GM21576 (cell line): Measurements from ENCODE around the gene PAX2.

Experiments
- ATAC-seq: cut with Tn5 transposase; IDR thresholded peaks from one replicate; pipeline ENCODE4 v1.9.1; 2021; ENCODE audit warnings: mild to moderate bottlenecking, moderate library complexity; ENCODE audit not compliant: unreplicated experiment

Gene PAX2

DNA sequence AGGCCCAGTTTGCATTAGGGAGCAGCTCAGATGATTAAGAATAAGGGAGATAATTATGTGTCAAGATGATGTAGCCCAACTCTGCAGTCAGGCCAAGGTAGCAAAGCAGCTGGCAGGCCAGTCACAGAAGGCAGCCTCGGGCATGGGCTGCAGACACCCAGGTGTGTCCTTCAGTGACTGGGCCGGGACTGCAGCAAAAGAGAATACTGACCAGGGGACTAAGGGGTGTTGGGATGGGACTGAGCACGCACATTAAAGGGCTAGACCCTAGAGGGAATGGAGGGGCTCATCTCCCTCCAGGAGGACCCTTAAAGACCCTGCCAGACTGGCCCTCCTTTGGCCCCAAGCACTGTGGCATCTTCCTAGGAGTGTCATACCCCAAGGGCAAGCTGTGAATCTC, 38.7 kb downstream of the PAX2 start:
- ATAC-seq: no peak

DNA sequence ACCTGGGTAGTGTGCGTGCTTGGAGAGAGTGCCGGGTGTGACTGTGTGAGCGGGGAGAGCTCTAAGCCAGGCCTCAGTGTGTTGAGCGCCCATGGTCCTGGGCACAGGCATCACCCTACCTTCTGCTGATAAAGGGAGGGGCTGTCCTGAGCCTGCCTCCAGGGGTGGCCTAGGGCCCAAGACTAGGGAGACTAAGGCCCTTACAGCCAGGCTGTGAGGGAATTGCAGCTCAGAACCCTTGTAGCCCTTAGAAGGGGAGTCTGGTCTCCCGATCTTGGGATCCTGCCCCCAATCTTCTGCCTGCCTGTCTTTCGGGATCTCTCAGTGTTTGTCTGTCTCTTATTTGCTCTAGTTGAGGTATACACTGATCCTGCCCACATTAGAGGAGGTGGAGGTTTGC, 41.2 kb downstream of the PAX2 start:
- no peak for ATAC-seq

DNA sequence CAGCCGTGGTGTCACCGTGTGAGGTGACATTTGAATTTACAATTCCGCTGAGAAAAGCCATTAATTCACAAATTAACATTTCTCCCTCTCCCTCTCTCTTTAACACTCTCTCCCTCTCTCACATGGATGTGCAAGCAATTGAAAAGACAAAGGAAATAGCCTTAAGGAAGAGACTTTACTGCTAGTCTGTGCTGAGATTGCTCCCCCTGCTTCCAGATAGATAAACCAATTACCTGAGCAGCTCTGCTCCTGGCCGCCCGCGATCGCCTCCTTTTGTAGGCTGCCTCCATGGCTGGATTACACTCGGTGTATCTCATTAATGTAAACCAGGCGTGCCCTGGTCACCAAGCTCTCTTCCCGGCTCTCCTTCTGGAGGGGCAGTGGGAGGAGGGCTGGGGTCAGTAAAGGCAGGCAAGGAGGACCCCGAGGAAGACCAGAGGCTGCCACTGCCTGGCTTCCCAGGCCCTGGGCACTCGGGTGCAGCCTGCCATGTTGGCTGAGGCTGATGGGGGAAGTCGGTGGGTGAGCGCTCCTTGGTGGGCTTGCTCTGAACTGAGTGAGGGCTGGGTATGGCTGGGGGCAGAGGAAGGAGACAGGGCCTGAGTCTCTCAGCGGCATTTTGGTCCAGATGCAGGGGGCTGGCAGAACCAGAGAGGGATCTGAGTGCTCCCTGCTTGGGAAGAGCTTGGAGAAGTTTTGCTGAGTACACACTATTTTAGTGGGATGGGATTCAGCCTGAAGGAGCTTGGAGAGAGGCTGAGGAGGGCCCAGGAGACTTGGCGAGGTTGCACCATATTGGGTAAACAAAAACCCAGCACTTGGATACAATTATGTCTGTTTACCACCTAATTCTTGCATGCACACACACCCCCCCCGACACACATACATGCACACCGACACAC, 42.9 kb downstream of the PAX2 start:
- no peak for ATAC-seq

DNA sequence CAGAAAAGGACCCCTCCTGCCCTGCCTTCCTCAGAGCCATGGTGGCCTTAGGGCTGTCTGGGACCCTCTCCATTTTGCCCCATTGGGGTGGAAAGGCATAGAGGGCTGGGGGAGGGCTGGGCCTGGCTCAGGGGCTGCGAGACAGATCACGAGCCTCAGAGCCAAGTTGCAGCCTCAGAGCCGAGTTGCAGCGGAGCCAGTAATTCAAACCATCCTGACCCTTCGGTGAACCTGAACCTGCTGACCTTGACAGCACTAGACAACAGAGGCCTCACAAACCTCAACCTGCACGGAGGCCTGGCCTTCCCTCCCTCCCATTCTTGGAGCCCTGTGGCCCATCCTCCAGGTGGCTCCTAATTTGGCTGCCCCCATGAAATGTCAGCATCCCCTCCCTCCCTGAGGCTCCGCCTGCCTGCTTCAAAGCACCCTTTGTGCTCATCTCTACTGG, 45.4 kb downstream of the PAX2 start:
- ATAC-seq: no peak

DNA sequence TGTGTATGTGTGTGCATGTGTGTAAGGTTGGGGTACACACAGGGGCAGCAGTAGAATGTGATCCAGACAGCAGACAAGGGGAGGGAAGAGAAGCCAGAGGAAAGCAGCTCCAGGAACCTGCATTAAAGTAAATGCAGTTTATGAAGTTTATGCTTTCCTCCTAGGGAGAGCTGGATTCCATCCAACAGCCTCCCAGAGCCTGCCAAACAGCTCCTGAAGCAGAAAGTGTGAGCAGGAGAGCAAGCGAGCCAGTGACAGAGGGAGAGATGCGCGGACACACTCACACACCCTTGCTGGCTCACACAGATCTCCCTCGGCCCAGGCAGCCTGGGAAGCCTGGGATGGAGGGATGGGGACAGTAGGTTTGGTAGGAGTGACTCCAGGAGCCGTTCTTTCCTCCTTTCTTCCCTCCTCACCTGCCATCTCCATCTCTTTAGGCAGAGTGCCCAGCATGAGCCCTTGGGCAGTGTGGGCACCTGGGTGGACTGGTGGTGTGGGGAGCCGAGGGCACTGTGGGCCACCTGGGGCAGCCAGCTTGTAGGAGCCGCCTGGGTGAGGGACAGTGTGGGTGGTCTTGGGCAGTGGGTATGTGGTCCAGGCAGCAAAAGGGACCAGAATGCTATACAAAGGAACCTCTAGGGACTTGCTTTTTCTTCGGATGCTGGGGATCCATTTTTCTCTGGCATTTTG, 46.1 kb downstream of the PAX2 start:
- no peak for ATAC-seq

DNA sequence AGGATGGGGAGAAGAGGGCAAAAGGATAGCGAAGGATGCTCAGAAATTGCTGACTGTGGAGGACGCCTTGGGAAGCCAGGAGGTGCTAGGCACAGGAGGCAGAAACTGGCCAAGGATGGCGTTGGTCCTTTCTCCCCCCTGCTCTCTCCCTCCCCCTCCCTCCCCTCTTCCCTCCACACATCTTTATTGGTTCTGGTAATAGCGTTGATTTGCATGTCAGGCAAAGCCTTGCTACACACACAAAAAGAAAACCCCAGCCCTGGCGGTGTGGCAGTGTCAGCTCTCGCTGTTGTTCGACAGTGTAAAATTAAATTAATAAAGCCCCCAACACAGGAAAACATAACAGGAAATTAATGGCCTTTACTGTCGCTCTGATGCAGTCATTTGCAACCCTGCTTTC, 47.2 kb downstream of the PAX2 start:
- ATAC-seq: no peak

DNA sequence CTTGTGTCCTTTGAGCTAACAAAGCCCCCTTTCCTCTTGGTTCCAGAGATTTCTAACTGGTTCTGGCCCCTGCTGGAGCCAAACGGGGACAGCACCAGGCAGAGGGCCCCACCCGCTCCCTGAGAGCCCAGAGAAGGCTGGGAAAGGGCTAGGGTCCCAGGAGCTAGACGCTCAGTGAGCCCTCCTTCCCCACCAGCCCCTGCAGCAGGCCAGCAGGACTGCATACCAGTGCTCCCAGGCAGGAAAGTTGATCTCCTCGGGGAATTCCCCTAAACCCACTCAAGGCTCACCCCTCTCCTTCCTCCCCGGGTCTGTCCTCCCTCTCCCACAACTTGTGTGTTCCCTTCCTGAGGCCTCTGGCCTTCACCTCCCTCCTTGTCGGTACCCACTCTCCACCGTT, 47.7 kb downstream of the PAX2 start:
- ATAC-seq: no peak

DNA sequence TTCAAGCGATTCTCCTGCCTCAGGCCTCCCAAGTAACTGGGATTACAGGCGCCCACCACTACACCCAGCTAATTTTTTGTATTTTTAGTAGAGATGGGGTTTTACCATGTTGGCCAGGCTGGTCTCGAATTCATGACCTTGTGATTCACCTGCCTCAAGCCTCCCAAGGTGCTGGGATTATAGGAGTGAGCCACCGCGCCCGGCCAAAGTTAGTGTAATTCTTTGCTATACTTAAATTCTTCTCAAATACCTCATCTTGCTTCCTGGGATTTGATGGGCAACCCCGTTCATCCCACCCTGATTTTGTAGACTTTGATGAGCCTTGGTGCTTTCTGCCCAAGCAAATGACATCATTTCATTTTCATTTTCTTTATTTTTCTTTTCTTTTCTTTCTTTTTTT, 54.5 kb downstream of the PAX2 start:
- ATAC-seq: no peak

DNA sequence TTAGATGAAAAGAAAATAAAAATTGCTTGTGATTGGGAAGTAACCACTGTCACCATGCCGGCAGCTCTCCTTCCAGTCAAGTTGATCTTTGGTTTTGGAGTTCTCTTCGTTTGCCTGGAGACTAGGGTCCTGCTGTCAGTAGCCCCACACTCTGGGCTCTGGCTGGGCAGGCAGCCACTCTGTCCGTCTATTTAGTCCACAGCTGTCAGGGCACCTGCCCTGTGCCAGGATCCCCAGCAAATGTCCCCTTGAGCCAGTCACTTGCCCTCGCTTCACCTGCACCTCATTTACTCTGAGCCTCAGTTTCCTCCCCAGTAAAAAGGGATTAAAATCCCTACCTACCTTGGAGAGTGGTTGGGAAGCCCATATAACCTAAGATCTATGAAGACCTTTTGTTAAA, 55.5 kb downstream of the PAX2 start:
- ATAC-seq: no peak

DNA sequence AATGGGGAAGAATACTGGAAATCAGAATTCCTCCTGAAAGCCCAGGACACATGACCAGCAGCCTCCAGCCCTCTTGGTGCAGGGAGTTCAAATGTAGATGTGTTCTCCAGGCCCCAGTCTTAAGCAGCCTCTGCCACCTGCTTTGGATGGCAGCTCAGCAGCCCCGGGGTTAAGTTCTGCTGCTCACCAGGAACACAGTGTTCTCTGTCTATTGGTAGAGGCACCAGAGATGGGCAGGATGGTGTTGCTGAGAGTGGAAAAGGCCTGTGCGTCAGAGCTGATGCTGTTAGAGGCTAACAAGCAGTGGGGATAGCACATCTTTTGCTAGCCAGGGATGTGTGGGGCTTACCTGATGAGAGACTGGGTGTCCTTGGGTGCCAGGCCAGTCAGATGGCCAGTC, 56.8 kb downstream of the PAX2 start:
- no peak for ATAC-seq

DNA sequence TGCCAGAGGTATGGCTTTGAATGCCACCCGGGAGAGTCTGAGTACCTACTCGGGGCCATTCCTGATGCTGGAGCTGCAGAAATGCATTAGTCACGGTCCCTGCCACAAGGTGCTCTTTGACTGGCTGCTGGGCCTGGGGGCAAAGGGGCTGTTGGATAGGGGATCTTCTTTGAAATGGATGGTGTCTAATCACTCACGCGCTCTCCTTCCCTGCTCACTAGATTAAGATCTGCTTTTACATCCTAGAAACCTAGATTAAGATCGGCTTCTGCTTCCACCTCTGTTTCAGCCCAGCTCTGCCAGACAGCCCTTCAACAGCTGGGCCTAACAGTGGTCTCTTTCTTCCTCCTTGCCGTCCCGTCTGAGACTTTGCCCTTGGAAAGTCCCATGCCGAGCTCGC, 57.2 kb downstream of the PAX2 start:
- ATAC-seq: no peak

DNA sequence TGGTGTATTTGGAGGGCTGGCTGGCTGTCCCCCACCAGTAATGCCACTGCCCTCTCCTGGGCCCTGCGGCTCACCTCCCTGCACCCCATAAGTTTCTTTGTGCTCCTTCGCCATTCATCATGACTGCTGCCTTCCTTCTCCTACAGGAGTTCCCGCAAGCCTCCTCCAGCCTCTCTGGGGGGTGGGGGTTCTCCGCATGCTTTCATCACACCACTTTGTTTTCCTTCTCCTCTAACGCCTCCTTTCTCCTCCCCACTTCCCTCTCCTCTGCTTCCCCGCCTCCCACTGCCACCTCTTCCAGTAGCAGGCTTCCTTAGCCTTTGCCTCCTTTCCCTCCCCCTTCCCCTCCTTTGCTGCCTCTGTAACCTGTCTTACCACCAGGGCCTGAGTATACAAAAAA, 58.1 kb downstream of the PAX2 start:
- ATAC-seq: no peak

DNA sequence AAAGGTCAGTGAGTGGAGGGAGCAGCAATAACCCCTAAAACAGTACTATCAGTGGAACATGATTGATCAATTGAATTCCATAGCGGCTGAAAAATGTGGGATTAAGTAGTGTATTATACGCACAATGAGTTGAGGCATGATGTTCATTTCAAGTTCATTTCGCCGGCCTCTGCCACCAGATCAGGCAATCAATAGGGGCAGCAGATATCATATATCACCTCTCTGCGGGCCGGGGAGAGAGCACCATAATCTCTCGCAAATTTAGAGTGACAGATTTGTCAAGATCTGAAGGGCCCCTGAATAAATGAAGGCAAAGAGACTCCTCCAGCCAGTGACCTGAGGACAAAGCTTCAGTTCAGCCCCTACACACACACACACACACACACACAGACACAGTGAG, 58.5 kb downstream of the PAX2 start:
- ATAC-seq: no peak

DNA sequence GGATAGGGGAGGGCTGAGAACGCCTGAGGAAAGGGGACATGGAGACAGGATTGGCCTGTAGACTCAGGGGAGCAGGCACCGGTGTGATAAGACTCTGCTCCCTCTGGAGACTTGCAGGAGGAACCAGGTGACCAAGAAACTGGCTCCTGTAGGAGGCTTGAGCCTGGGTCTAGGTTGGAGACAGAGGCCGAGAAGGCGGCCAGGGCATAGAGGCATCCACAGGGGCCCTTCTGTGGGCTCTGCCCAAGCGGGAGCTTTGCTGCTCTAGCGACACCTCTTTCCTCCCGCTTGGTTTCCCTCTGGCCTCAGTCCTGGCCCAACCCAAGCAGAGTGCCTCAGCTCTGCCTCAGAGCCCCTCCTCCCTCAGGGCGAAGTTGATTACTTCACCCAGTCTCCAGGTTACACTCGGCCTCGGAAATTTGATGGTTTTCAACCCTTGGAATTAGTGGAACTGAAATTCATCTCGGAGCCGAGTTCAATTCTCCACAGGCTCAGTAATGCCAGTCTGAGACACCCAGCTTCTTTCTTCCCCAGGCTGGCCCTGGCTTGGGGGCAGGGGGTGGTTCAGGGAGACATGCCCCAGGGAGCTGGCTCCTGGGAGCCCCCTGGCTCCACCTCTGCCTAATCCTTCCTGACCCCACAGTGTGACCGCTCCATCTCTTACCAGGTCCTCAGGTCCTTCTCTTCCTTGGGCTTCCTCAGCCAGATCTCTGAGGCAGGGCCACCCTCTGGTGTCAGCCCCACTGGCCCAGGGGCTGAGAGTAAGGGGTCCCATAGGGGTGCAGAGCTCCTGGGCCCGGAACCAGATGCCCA, 60.4 kb downstream of the PAX2 start:
- no peak for ATAC-seq

DNA sequence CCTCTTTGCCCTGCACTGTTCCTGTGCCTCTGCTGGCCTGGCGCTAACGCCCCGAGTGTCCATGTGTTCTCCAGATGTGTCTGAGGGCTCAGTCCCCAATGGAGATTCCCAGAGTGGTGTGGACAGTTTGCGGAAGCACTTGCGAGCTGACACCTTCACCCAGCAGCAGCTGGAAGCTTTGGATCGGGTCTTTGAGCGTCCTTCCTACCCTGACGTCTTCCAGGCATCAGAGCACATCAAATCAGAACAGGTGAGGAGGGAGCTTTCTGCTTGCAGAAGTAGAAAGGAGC, 60.9 kb downstream of the PAX2 start:
- no peak for ATAC-seq

DNA sequence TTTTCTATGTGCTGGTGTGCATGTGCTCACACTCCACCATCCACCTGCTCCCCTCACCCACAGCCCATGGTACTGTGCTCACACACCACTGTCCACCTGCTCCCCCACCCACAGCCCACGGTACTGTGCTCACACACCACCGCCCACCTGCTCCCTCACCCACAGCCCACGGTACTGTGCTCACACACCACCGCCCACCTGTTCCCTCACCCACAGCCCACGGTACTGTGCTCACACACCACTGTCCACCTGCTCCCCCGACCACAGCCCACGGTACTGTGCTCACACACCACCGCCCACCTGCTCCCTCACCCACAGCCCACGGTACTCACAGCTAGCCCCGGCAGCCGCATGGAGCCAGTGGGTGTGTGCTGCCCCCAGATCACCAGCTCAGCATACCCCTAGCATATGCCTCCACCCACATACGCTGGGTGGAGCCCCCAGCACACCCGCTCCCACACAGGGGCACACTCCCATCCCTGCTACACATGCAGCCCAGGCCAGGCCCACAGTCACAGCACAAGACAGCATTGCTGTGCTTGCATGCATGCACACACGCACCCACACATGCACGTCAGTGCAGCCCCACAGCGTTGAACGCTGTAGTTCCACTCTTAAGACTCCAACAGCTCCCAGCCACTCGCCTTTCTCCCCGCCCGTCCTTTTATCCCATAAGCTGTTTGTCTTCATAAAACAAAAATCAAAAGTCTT, 62.0 kb downstream of the PAX2 start:
- no peak for ATAC-seq

DNA sequence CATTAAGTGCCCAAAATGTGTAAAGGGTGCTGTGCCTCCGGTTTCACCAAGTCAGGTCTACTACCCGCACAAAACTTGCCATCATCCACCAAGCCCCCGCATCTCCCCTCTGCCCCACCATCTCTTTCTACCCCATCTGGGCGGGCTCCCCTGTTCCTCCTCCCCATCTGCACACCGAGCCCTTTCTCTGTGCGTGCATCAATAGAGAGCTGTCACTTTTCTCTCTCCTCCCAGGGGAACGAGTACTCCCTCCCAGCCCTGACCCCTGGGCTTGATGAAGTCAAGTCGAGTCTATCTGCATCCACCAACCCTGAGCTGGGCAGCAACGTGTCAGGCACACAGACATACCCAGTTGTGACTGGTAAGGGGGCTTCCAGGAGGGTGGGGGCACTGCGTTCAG, 63.5 kb downstream of the PAX2 start:
- ATAC-seq: no peak

DNA sequence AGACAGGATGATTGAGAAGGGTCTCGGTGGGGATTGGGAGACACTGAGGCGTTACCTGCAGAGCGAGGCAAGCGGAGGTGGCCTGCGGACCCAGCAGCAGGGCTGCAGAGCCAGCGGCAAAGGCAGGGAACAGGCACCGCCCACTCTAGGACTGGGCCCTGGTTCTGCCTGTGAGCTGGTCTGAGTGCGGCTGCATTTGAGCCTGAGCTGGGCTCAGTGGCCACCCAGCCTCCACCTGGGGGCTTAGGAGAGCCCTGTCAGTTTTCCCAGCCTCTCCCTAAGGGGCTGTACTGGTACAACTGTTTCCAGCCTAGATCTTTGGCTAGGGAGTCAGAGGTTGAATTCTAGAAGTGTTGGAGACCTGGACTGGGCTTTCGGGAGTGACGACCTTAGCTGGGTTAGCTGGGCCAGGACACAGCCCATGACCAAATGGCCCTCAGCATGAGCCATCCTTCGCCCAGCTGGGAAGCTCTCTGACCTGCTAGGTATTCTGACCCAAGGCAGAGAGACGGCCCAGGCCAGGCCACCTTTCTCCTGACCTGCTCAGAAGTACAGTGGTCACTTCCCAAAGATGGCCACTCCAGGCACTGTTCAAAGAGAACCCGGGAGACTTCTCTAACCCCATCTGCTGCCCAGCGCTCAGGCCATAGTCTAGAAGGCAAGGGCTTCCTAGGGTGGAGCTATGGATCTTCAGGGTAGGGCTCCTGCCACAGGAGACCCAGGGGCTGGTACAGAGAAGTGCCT, 64.9 kb downstream of the PAX2 start:
- no peak for ATAC-seq

DNA sequence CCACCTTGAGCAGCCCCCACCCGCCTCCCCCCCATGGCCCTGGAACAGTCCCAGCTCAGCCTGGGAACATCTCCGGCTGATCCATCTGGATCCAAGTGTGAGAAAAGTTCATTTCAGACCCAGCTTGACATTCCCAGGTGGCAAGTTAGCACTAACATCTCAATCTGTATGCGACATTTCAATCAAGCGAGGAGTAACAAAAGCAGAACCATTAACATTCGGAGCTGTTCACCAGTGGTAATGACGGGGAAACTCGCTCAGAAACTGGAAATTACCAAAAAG, 65.4 kb downstream of the PAX2 start:
- ATAC-seq: no peak

DNA sequence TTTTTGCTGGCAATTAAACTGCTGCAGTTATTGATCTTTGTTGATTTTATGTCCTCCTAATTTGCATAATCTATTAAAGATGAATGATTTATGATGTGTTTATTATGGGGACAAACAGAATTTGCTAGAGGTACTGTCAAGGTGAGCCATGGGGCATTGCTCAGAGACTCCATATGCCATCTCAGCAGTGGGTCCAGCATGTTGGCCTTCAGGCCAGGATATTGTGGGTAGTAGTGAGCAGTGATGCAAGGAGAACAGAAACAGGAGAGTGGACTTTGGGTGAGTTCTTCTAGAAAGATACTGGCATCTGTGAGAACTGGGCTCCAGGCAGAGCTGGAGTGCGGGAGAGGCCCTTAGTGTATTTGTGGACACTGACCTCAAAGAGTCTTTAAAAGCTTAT, 65.9 kb downstream of the PAX2 start:
- ATAC-seq: no peak
